SKM-1 (cell line): ENCODE results near the gene SPEM1.
"Not testable (repeated sequence)": the region's sequence is repeated elsewhere in the genome, so short reads cannot be mapped to it uniquely, and the experiment has no call there.

Experiments
- DNase-seq: peaks from one replicate; lab custom pipeline; 2025; ENCODE audit not compliant: unreplicated experiment; lab: John Stamatoyannopoulos, UW

The SPEM1 gene

GRCh38 chr17:7468804-7469389, 48.8 kb downstream of the SPEM1 start:
- DNase-seq = no peak

- DNase-seq = not testable (repeated sequence)
These were observed 49.7 kb downstream of the SPEM1 start for GRCh38 chr17:7469843-7470242.

GRCh38 chr17:7470457-7470973, 50.4 kb downstream of the SPEM1 start:
- not testable (repeated sequence) for DNase-seq
